ENCODE results near the gene IRGC.

Gene IRGC

DNA sequence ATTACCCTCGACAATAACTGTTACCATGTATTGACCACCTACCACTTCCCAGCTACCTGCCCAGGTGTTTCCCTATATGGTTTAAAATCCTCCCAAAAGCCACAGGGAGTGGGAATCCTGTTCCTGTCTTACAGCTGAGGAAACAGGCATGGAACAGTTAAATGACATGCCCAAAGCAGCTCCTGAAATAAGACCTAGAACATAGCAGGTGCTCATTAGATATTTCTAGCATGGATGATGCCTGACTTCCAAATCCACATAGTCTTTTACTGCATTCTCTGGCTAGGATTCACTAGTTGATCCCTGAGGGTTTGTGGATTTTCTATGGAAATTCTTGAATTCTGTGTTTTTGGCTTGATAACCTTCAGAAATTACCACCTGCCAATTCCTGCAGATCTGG is 51.9 kb downstream of the IRGC start:
- no peaks in the 10 kb centered on the region for H3K36me3 ChIP-seq (replicated peaks; ENCODE audit: insufficient read depth, low read length)
- no peaks in the 10 kb centered on the region for H3K9me3 ChIP-seq (replicated peaks; ENCODE audit: insufficient read depth, low read length)
- no peaks in the 10 kb centered on the region for H3K27me3 ChIP-seq (replicated peaks; ENCODE audit: insufficient read depth, low read length)
- H3K27ac ChIP-seq (ENCODE audit: low read length), result no peak overlapping the region
- H3K4me2 ChIP-seq (ENCODE audit: low read depth, low read length), result no peak overlapping the region
- H3K79me2 ChIP-seq (ENCODE audit: low read length), result no peaks in the 10 kb centered on the region
- H3K4me3 ChIP-seq (ENCODE audit: low read length), result no peak overlapping the region
- H3K4me1 ChIP-seq (ENCODE audit: low read length), result peaks cover 32% of the 10 kb centered on the region
- H2AFZ ChIP-seq (ENCODE audit: low read length), result no peak overlapping the region
- TF ChIP-seq, protein P1, sequence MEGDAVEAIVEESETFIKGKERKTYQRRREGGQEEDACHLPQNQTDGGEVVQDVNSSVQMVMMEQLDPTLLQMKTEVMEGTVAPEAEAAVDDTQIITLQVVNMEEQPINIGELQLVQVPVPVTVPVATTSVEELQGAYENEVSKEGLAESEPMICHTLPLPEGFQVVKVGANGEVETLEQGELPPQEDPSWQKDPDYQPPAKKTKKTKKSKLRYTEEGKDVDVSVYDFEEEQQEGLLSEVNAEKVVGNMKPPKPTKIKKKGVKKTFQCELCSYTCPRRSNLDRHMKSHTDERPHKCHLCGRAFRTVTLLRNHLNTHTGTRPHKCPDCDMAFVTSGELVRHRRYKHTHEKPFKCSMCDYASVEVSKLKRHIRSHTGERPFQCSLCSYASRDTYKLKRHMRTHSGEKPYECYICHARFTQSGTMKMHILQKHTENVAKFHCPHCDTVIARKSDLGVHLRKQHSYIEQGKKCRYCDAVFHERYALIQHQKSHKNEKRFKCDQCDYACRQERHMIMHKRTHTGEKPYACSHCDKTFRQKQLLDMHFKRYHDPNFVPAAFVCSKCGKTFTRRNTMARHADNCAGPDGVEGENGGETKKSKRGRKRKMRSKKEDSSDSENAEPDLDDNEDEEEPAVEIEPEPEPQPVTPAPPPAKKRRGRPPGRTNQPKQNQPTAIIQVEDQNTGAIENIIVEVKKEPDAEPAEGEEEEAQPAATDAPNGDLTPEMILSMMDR (IDR thresholded peaks at IDR 0.05; ENCODE audit: low read length), result no peak
- no peak for TF ChIP-seq EZH2phosphoT487 (IDR thresholded peaks at IDR 0.05; ENCODE audit: low read length)
- TF ChIP-seq EZH2 (optimal IDR thresholded peaks at IDR 0.05; ENCODE audit: low read depth, low read length), result no peak
- DNase-seq, result no peak
- peaks cover 19% of the 10 kb centered on the region for H3F3A ChIP-seq (ENCODE audit: insufficient read depth, low read length)
- no peaks in the 10 kb centered on the region for H4K20me1 ChIP-seq (ENCODE audit: insufficient read depth, low read length)
- no peak overlapping the region for H3K9ac ChIP-seq (ENCODE audit: low read length)
- no peaks in the 10 kb centered on the region for H3K9me2 ChIP-seq (replicated peaks; ENCODE audit: insufficient read depth, low read length)

DNA sequence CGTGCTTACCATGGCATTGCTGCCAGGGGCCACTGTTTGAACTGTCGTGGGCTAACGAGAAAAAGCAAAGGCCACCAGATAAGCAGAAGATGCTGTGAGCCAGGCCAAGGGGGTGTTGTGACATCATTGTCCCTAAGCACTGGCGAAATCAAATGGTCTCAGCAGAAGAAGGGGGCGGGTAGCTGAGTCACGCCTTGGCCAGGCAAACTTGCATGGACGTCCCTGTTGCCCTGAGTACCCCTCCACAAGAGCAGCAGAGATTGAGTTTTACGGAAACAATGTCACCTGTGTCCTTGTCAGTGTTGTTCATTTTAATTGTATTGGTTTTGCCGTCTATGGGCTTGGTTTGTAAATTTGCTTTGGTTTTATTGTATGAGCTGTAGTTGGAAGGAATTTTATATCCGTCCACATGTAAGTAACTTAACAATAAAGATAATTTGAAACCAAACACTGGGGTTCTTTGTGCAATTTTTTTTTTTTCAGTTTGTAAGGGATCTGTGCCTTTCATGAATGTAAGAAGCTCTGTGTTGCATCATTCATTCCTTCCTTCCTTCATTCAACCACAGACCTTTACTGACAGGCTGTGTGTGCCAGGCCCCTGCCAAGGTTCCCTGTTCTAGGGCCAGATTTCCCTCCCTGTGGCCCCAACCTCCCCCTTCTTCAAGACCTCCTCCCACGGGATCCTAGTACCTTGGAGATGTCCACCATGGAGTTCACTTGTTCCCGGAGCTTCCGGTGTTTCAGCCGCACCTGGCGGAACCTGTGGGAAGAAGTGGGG is 52.6 kb downstream of the IRGC start:
- Histone ChIP-seq H3K4me1 (ENCODE audit: low read length) (peaks cover 32% of the 10 kb centered on the region), H3K4me3 (ENCODE audit: low read length) (no peak overlapping the region), H3K27me3 (replicated peaks; ENCODE audit: insufficient read depth, low read length) (no peaks in the 10 kb centered on the region), H3F3A (ENCODE audit: insufficient read depth, low read length) (peaks cover 19% of the 10 kb centered on the region), H3K27ac (ENCODE audit: low read length) (no peak overlapping the region), H4K20me1 (ENCODE audit: insufficient read depth, low read length) (no peaks in the 10 kb centered on the region), H3K9me3 (replicated peaks; ENCODE audit: insufficient read depth, low read length) (no peaks in the 10 kb centered on the region), H3K9me2 (replicated peaks; ENCODE audit: insufficient read depth, low read length) (no peaks in the 10 kb centered on the region), H3K36me3 (replicated peaks; ENCODE audit: insufficient read depth, low read length) (no peaks in the 10 kb centered on the region), H3K79me2 (ENCODE audit: low read length) (no peaks in the 10 kb centered on the region), H2AFZ (ENCODE audit: low read length) (no peak overlapping the region), H3K4me2 (ENCODE audit: low read depth, low read length) (no peak overlapping the region), H3K9ac (ENCODE audit: low read length) (no peak overlapping the region)
- no peak for DNase-seq
- TF ChIP-seq EZH2phosphoT487 (IDR thresholded peaks at IDR 0.05; ENCODE audit: low read length) (no peak), EZH2 (optimal IDR thresholded peaks at IDR 0.05; ENCODE audit: low read depth, low read length) (no peak)
- TF ChIP-seq, protein P1 (IDR thresholded peaks at IDR 0.05; ENCODE audit: low read length), result no peak

DNA sequence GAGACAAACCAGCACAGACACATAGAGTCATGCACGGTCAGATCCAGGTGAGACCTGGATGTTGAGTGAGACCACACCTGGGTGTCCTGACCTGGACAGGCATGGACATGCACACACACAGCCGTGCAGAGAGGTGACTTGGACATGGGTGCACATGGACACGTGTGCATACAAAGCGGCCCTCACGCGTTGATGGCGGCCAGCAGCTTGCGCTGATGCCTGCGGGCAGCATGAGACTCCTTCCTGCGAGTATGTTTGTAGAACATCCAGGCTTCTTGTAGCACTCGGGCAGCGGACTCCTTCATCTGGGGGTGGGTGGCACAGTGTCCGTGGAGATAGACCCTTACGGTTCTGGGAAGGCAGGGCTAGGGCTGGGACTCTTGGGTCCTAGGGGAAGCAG is 53.4 kb downstream of the IRGC start:
- Histone ChIP-seq H3K79me2 (ENCODE audit: low read length) (no peaks in the 10 kb centered on the region), H3K4me2 (ENCODE audit: low read depth, low read length) (no peak overlapping the region), H3K4me3 (ENCODE audit: low read length) (no peak overlapping the region), H2AFZ (ENCODE audit: low read length) (no peak overlapping the region), H3F3A (ENCODE audit: insufficient read depth, low read length) (peaks cover 19% of the 10 kb centered on the region), H3K27ac (ENCODE audit: low read length) (no peak overlapping the region), H3K9me2 (replicated peaks; ENCODE audit: insufficient read depth, low read length) (no peaks in the 10 kb centered on the region), H3K9me3 (replicated peaks; ENCODE audit: insufficient read depth, low read length) (no peaks in the 10 kb centered on the region), H3K4me1 (ENCODE audit: low read length) (peaks cover 27% of the 10 kb centered on the region), H3K27me3 (replicated peaks; ENCODE audit: insufficient read depth, low read length) (no peaks in the 10 kb centered on the region), H3K36me3 (replicated peaks; ENCODE audit: insufficient read depth, low read length) (no peaks in the 10 kb centered on the region), H3K9ac (ENCODE audit: low read length) (no peak overlapping the region), H4K20me1 (ENCODE audit: insufficient read depth, low read length) (no peaks in the 10 kb centered on the region)
- no peak for TF ChIP-seq EZH2 (optimal IDR thresholded peaks at IDR 0.05; ENCODE audit: low read depth, low read length)
- TF ChIP-seq, protein P1 (IDR thresholded peaks at IDR 0.05; ENCODE audit: low read length), result no peak
- no peak for TF ChIP-seq EZH2phosphoT487 (IDR thresholded peaks at IDR 0.05; ENCODE audit: low read length)
- no peak for DNase-seq

Measured in MM.1S (cell line).